HepG2 (cell line): Measurements from ENCODE around the gene PRM2. TPM values are rescaled to one million over a fixed set of nuclear protein-coding genes. Genes with fewer than 3 reads are reported as not detected.
A peak's percentile ranks its signal among the peaks of the same experiment; 100 is the strongest.

Experiments
- AGO2 ChIP-seq: fragments of 200-400 bp; formaldehyde crosslinking; optimal IDR thresholded peaks from 2 replicates; pipeline ENCODE3; 2017; ENCODE audit warnings: mild to moderate bottlenecking, low read depth, low read length, moderate library complexity
- GABPB1 ChIP-seq: IDR thresholded peaks from 2 replicates; pipeline ENCODE4 v1.6.1; 2016; ENCODE audit warnings: mild to moderate bottlenecking, missing genetic modification reagents, moderate library complexity, missing compliant biosample characterization
- HDAC6 ChIP-seq: fragments of 200-600 bp; sonication (generic); IDR thresholded peaks from 2 replicates; pipeline ENCODE4 v1.7.0; 2017; ENCODE audit warnings: mild to moderate bottlenecking, antibody characterized with exemption, low read length, low read depth
- HNF4G ChIP-seq, 2 experiments: sonication (generic) in 1 of 2; formaldehyde crosslinking in 1 of 2; IDR thresholded peaks; 2 replicates each; pipeline versions ENCODE4 v1.4.0 to v1.6.1; 2011 to 2020; ENCODE audit warnings: borderline replicate concordance in 2 of 2, low read depth in 2 of 2, mild to moderate bottlenecking in 2 of 2, low read length in 1 of 2, missing genetic modification reagents in 1 of 2, moderate library complexity in 1 of 2
- KAT8 ChIP-seq: IDR thresholded peaks from 2 replicates; pipeline ENCODE4 v1.6.1; 2016; ENCODE audit warnings: missing genetic modification reagents, missing compliant biosample characterization
- LCORL ChIP-seq, 2 experiments: fragments of 450-650 bp in 1 of 2; sonication (generic) in 1 of 2; formaldehyde crosslinking in 1 of 2; IDR thresholded peaks; 2 replicates each; pipeline versions ENCODE4 v1.5.0 to v1.6.1; 2017 to 2020; ENCODE audit warnings: antibody characterized with exemption in 1 of 2, missing genetic modification reagents in 1 of 2
- MATR3 ChIP-seq: sonication (generic); formaldehyde crosslinking; IDR thresholded peaks from 2 replicates; pipeline ENCODE4 v1.4.0; 2020; ENCODE audit warnings: missing genetic modification reagents
- MYC ChIP-seq: sonication (generic); formaldehyde crosslinking; IDR thresholded peaks from 2 replicates; pipeline ENCODE4 v1.9.0; 2021; ENCODE audit warnings: missing genetic modification reagents, borderline replicate concordance
- NR2F6 ChIP-seq, 2 experiments: IDR thresholded peaks; 2 replicates each; pipeline ENCODE4 v1.6.1; 2016; ENCODE audit warnings: antibody characterized with exemption in 1 of 2, mild to moderate bottlenecking in 1 of 2
- POLR2A ChIP-seq, 2 experiments: IDR thresholded peaks; 2 replicates each; pipeline ENCODE4 v1.6.1; 2011; ENCODE audit warnings: low read depth in 2 of 2, low read length in 2 of 2, mild to moderate bottlenecking in 1 of 2, moderate library complexity in 1 of 2; ENCODE audit not compliant: insufficient read depth in 1 of 2
- UBTF ChIP-seq: sonication (generic); formaldehyde crosslinking; IDR thresholded peaks from 2 replicates; pipeline ENCODE4 v1.4.0; 2020; ENCODE audit warnings: mild to moderate bottlenecking, missing genetic modification reagents
- ZNF549 ChIP-seq: sonication (generic); formaldehyde crosslinking; IDR thresholded peaks from 2 replicates; pipeline ENCODE4 v1.5.0; 2020; ENCODE audit warnings: missing genetic modification reagents
- ZNF577 ChIP-seq: sonication (generic); formaldehyde crosslinking; IDR thresholded peaks from 2 replicates; pipeline ENCODE4 v1.4.0; 2020; ENCODE audit warnings: mild to moderate bottlenecking, low read depth, missing genetic modification reagents, borderline replicate concordance
- ZNF687 ChIP-seq: sonication (generic); formaldehyde crosslinking; IDR thresholded peaks from 2 replicates; pipeline ENCODE4 v1.5.1; 2020; ENCODE audit warnings: mild to moderate bottlenecking, missing genetic modification reagents, moderate library complexity
- ZNF878 ChIP-seq: sonication (generic); formaldehyde crosslinking; IDR thresholded peaks from 2 replicates; pipeline ENCODE4 v1.8.1; 2023; ENCODE audit warnings: mild to moderate bottlenecking, missing genetic modification reagents, moderate library complexity
- polyA plus RNA-seq, 8 experiments: library from polyadenylated mRNA; depleted of rRNA in 3 of 8; stranded (reverse) in 7 of 8; unstranded in 1 of 8; fragments of >200 nt; fragmentation: Illumina TruSeq in 4 of 8; extraction: Trizol in 4 of 8; gene quantifications; 2 replicates each; pipeline versions ENCODE4 v1.2.1 to v1.2.3, GENCODE V29; 2011 to 2016; ENCODE audit warnings: low read depth in 4 of 8, missing spikeins in 1 of 8, mixed read lengths in 1 of 8; ENCODE audit not compliant: insufficient read depth in 1 of 8
- total RNA-seq, 5 experiments: library from RNA; depleted of rRNA; stranded (reverse); fragments of >200 nt; fragmentation: Illumina TruSeq; extraction: Trizol; gene quantifications; 2 replicates each; pipeline ENCODE4 v1.2.3, GENCODE V29; 2016; ENCODE audit warnings: low read depth in 1 of 5
- TF ChIP-seq, protein P1 (sequence below): sonication (generic); formaldehyde crosslinking; IDR thresholded peaks from 2 replicates; pipeline ENCODE4 v1.9.0; 2022; ENCODE audit warnings: missing genetic modification reagents, mild to moderate bottlenecking, borderline replicate concordance
- TF ChIP-seq, protein P2 (sequence below): sonication (generic); formaldehyde crosslinking; IDR thresholded peaks from 2 replicates; pipeline ENCODE4 v1.4.0; 2020; ENCODE audit warnings: missing genetic modification reagents

Gene PRM2
- total and polyA plus RNA-seq, 2 of the 13 experiments (the other 11 are each of a cell fraction or from before 2014, with no cell fraction given): 0.54 TPM; not detected in 1

DNA sequence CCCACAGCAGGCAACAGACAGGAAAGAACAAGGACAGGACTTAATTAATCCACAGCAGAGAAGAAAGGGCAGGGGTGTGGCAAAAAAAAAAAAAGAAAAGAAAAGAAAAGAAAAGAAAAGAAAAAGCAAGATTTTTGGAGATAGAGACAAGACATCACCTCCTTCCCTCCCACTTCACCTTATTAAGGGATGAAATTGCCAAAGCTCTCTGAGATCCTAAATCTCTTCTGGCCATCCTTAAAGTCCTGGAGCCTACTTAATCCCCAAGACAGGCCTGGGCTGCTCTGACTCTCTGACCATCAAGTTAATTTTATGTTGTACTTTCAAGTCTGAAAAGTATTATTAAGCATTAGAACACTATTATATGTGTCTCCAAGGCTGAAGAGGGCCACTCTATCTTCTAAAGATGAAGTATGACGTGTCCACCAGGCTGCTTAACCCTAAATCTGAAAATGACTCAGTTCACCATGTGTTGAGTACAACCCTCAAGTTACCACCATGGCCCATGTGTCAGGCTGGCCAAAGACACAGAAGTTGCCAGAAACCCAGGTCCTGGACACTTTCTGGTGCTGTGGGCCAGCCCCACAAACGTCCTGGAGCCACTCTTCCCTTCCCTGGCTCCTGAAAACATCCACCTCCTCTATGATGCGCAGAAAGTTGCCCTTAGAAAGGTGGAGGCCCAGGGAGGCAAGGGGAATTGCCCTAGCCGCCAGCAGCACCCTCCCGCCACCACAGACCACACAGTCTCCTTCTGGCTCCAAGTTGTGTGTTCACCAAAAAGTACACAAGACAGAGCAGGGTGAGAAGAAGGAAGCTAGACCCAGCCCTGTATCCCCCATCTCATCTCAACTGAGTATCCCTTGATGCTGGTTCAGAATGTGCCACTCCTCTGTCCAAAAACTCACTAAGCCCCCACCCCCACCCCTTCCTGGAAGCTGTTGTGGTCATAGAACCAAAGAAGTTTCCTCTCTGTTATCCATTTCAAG lies 23.0 kb downstream of the PRM2 start (continued):
- TF ChIP-seq UBTF (CRISPR knock-in tag): peak; percentile 39; the same call in 1 of the 2 replicates
- TF ChIP-seq NR2F6 (IDR thresholded peaks at IDR 0.05): no peak
- TF ChIP-seq NR2F6 (CRISPR knock-in tag; IDR thresholded peaks at IDR 0.05): no peak
- TF ChIP-seq, protein P1, sequence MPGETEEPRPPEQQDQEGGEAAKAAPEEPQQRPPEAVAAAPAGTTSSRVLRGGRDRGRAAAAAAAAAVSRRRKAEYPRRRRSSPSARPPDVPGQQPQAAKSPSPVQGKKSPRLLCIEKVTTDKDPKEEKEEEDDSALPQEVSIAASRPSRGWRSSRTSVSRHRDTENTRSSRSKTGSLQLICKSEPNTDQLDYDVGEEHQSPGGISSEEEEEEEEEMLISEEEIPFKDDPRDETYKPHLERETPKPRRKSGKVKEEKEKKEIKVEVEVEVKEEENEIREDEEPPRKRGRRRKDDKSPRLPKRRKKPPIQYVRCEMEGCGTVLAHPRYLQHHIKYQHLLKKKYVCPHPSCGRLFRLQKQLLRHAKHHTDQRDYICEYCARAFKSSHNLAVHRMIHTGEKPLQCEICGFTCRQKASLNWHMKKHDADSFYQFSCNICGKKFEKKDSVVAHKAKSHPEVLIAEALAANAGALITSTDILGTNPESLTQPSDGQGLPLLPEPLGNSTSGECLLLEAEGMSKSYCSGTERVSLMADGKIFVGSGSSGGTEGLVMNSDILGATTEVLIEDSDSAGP (CRISPR knock-in tag): peak; percentile 40; the same call in 1 of the 2 replicates
- TF ChIP-seq MATR3 (CRISPR knock-in tag): no peak
- TF ChIP-seq POLR2A (IDR thresholded peaks at IDR 0.05; ENCODE audit: insufficient read depth in 1 of 2, low read depth in 2 of 2, low read length in 2 of 2): peak in 1 of 2 experiments; percentile 33; a peak in 1 of 4 replicates
- no peak for TF ChIP-seq ZNF549 (CRISPR knock-in tag)
- TF ChIP-seq ZNF577: no peak
- TF ChIP-seq HNF4G (IDR thresholded peaks at IDR 0.05; ENCODE audit: borderline replicate concordance, low read depth, low read length): no peak
- no peak for TF ChIP-seq HNF4G (CRISPR knock-in tag; IDR thresholded peaks at IDR 0.05; ENCODE audit: borderline replicate concordance, low read depth)
- 0 out of 2 replicates have a peak, but pooled peaks have one; percentile 39 for TF ChIP-seq ZNF878 (CRISPR knock-in tag)
- no peak for TF ChIP-seq HDAC6
- no peak for TF ChIP-seq KAT8 (CRISPR knock-in tag)
- TF ChIP-seq MYC: no peak
- no peak for TF ChIP-seq LCORL (IDR thresholded peaks at IDR 0.05)
- no peak for TF ChIP-seq LCORL (CRISPR knock-in tag; IDR thresholded peaks at IDR 0.05)
- TF ChIP-seq, protein P2, sequence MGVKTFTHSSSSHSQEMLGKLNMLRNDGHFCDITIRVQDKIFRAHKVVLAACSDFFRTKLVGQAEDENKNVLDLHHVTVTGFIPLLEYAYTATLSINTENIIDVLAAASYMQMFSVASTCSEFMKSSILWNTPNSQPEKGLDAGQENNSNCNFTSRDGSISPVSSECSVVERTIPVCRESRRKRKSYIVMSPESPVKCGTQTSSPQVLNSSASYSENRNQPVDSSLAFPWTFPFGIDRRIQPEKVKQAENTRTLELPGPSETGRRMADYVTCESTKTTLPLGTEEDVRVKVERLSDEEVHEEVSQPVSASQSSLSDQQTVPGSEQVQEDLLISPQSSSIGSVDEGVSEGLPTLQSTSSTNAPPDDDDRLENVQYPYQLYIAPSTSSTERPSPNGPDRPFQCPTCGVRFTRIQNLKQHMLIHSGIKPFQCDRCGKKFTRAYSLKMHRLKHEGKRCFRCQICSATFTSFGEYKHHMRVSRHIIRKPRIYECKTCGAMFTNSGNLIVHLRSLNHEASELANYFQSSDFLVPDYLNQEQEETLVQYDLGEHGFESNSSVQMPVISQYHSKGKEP (CRISPR knock-in tag): no peak
- TF ChIP-seq GABPB1: no peak
- TF ChIP-seq AGO2: peak; percentile 64
- TF ChIP-seq ZNF687: peak; percentile 70
